ENCODE measurements around the gene NOXRED1. TPM values are rescaled to one million over a fixed set of nuclear protein-coding genes. Genes with fewer than 3 reads are reported as not detected.

Gene NOXRED1
- total and polyA plus RNA-seq, 7 experiments from 2014 or later: 0.32 to 1.1 (median 0.56) TPM; not detected in 2

DNA sequence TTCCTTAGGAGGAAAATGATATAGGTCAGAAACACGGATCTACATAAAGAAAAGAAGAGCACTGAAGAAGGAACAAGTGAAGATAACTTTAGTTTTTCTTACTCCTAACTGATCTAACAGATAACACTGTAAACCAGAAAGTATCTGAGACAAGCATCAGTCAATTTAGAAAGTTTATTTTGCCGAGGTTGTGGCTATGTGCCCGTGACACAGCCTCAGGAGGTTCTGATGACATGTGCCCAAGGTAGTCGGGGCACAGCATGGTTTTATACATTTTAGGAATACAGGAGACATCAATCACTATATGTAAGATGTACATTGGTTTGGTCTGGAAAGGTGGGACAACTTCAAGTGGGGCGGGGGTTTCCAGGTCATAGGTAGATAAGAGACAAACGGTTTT, 23.1 kb downstream of the NOXRED1 start:
- Histone ChIP-seq H3K9me3 (ENCODE audit: control insufficient read depth in 2 of 3, low read length in 3 of 3) (no peaks in the 10 kb centered on the region), H3K27me3 (ENCODE audit: control insufficient read depth in 2 of 2, insufficient read depth in 2 of 2, low read length in 2 of 2) (no peaks in the 10 kb centered on the region), H3K27ac (ENCODE audit: low read depth, low read length) (no peak overlapping the region), H3K36me3 (ENCODE audit: control insufficient read depth in 2 of 3, insufficient read depth in 3 of 3, low read length in 3 of 3) (no peaks in the 10 kb centered on the region), H3K4me3 (ENCODE audit: low read length) (no peak overlapping the region), H3K4me1 (ENCODE audit: control insufficient read depth in 2 of 2, insufficient read depth in 2 of 2, low read length in 2 of 2) (no peaks in the 10 kb centered on the region)
- Mint-ChIP-seq H3K27ac (no peak overlapping the region), H3K4me3 (no peak overlapping the region), H3K27me3 (peaks cover 0 to 2% (median 0%) of the 10 kb centered on the region in 5 donors), H3K36me3 (peaks cover 0 to 13% (median 0%) of the 10 kb centered on the region in 5 donors), H3K4me1 (peaks cover 0 to 1% (median 0%) of the 10 kb centered on the region in 7 donors), H3K9me3 (peaks cover 0 to 5% (median 0%) of the 10 kb centered on the region in 11 donors)
- DNase-seq (no peak), ATAC-seq (no peak)
- intact Hi-C loops (cut with micrococcal nuclease): no loop called here
- ChIA-PET CTCF (no interaction called here), POLR2A (no interaction called here)

GRCh38 chr14:77390188-77390587, 33.1 kb downstream of the NOXRED1 start:
- H3K27ac Mint-ChIP-seq: no peak overlapping the region
- no peaks in the 10 kb centered on the region for H3K9me3 Mint-ChIP-seq
- intact Hi-C loops (cut with micrococcal nuclease): no loop called here

DNA sequence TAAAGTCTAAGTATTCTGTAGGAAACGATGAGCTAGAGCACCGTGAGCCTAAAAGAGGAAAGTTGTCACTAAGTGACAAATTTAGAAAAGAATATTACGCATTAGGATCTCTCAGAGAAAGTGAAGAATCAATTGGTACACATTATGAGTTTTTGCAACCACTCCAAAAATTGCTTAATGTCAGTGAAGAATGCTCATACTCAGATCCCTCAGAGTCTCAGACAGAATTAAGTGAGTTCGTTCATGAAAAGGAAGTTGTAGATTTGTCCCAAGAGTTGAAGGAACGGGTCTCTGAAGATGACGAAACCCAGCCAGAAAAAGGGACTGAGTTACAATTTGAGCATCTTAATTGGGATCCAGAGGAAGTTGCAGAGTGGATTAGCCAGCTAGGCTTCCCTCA, 44.6 kb downstream of the NOXRED1 start:
- DNase-seq: no peak
- no peak for ATAC-seq
- Histone ChIP-seq H3K36me3 (ENCODE audit: control insufficient read depth in 2 of 3, insufficient read depth in 3 of 3, low read length in 3 of 3) (peaks cover 0 to 5% (median 0%) of the 10 kb centered on the region in 3 experiments), H3K27ac (ENCODE audit: low read depth, low read length) (no peak overlapping the region), H3K4me3 (ENCODE audit: low read length) (no peak overlapping the region), H3K27me3 (ENCODE audit: control insufficient read depth in 2 of 2, insufficient read depth in 2 of 2, low read length in 2 of 2) (no peaks in the 10 kb centered on the region), H3K9me3 (ENCODE audit: control insufficient read depth in 2 of 3, low read length in 3 of 3) (no peaks in the 10 kb centered on the region), H3K4me1 (ENCODE audit: control insufficient read depth in 2 of 2, insufficient read depth in 2 of 2, low read length in 2 of 2) (peaks cover 14 to 18% of the 10 kb centered on the region in 2 donors)
- intact Hi-C loops (cut with micrococcal nuclease): loop anchor here (5.0 kb wide), 3 partner anchors 424 to 1391 kb away; partner anchors contain the start of genes ADCK1 (in 1 of the 2), GPATCH2L (in 1 of the 2) and IFT43 (in 1 of the 2)
- H3K9me3 Mint-ChIP-seq: peaks cover 0 to 4% (median 0%) of the 10 kb centered on the region in 11 donors
- peaks cover 14 to 27% (median 26%) of the 10 kb centered on the region in 7 donors for H3K4me1 Mint-ChIP-seq
- CTCF ChIA-PET: no interaction called here
- POLR2A ChIA-PET: no interaction called here
- H3K36me3 Mint-ChIP-seq: peaks cover 0 to 15% (median 3%) of the 10 kb centered on the region in 5 donors
- H3K27me3 Mint-ChIP-seq: peaks cover 0 to 10% (median 0%) of the 10 kb centered on the region in 5 donors
- no peak overlapping the region for H3K4me3 Mint-ChIP-seq
- no peak overlapping the region for H3K27ac Mint-ChIP-seq

More at GRCh38 chr14:77390188-77390587, 33.1 kb downstream of the NOXRED1 start:
- no peaks in the 10 kb centered on the region for H3K36me3 ChIP-seq (ENCODE audit: control insufficient read depth in 2 of 3, insufficient read depth in 3 of 3, low read length in 3 of 3)
- ChIA-PET CTCF (no interaction called here), POLR2A (no interaction called here)
- H3K27me3 ChIP-seq (ENCODE audit: control insufficient read depth in 2 of 2, insufficient read depth in 2 of 2, low read length in 2 of 2): no peaks in the 10 kb centered on the region
- DNase-seq: no peak
- Mint-ChIP-seq H3K27me3 (no peaks in the 10 kb centered on the region), H3K4me1 (no peaks in the 10 kb centered on the region), H3K36me3 (no peaks in the 10 kb centered on the region), H3K4me3 (no peak overlapping the region)
- no peak overlapping the region for H3K27ac ChIP-seq (ENCODE audit: low read depth, low read length)
- H3K4me3 ChIP-seq (ENCODE audit: low read length): no peak overlapping the region
- no peak for ATAC-seq
- H3K4me1 ChIP-seq (ENCODE audit: control insufficient read depth in 2 of 2, insufficient read depth in 2 of 2, low read length in 2 of 2): no peaks in the 10 kb centered on the region
- no peaks in the 10 kb centered on the region for H3K9me3 ChIP-seq (ENCODE audit: control insufficient read depth in 2 of 3, low read length in 3 of 3)

DNA sequence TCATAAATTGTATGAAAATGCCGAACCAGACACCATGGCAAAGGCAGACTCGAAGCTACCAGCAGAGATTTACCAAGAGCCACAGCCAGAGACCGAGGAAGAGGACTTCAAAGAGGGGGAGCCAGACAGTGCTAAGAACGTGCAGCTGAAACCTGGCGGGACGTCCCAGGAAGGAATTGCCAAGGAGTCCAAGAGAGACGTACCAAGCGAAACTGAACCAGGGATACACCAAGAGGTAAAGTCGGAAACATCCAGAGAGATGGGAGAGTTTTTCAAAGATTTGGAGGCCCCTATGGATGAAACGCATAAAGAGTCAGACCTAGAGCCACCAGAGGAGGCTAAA, 45.9 kb downstream of the NOXRED1 start:
- no peaks in the 10 kb centered on the region for H3K9me3 ChIP-seq (ENCODE audit: control insufficient read depth in 2 of 3, low read length in 3 of 3)
- DNase-seq (no peak), ATAC-seq (peak; percentile 10)
- intact Hi-C loops (cut with micrococcal nuclease): loop anchor here (1.0 to 5.0 kb wide), 15 partner anchors 56 to 1717 kb away; partner anchors contain the start of genes ADCK1 (in 2 of the 2), ALKBH1 (in 2 of the 2), ANGEL1 (in 2 of the 2) and CIPC (in 2 of the 2)
- POLR2A ChIA-PET: interaction anchor here (0.7 to 2.0 kb wide), 8 partner anchors 41 to 383 kb away, joined by 3 to 9 read pairs (median 3); partner anchors contain the start of genes GSTZ1, POMT2 and VIPAS39
- H3K27me3 ChIP-seq (ENCODE audit: control insufficient read depth in 2 of 2, insufficient read depth in 2 of 2, low read length in 2 of 2): no peaks in the 10 kb centered on the region
- H3K9me3 Mint-ChIP-seq: peaks cover 0 to 4% (median 0%) of the 10 kb centered on the region in 11 donors
- no peak overlapping the region for H3K4me3 Mint-ChIP-seq
- H3K27me3 Mint-ChIP-seq: peaks cover 0 to 10% (median 0%) of the 10 kb centered on the region in 5 donors
- peaks cover 0 to 5% (median 0%) of the 10 kb centered on the region in 3 experiments for H3K36me3 ChIP-seq (ENCODE audit: control insufficient read depth in 2 of 3, insufficient read depth in 3 of 3, low read length in 3 of 3)
- H3K4me1 Mint-ChIP-seq: peaks cover 17 to 39% (median 36%) of the 10 kb centered on the region in 7 donors
- H3K27ac ChIP-seq (ENCODE audit: low read depth, low read length): peak overlapping the region; percentile 87
- no peak overlapping the region for H3K27ac Mint-ChIP-seq
- CTCF ChIA-PET: interaction anchor here (1.4 to 1.9 kb wide), 3 partner anchors 55 to 62 kb away, joined by 3 to 5 read pairs (median 4); partner anchors contain the start of gene GSTZ1
- H3K36me3 Mint-ChIP-seq: peaks cover 0 to 25% (median 3%) of the 10 kb centered on the region in 5 donors
- peak overlapping the region; percentile 99 for H3K4me3 ChIP-seq (ENCODE audit: low read length)
- H3K4me1 ChIP-seq (ENCODE audit: control insufficient read depth in 2 of 2, insufficient read depth in 2 of 2, low read length in 2 of 2): peaks cover 14 to 18% of the 10 kb centered on the region in 2 donors

DNA sequence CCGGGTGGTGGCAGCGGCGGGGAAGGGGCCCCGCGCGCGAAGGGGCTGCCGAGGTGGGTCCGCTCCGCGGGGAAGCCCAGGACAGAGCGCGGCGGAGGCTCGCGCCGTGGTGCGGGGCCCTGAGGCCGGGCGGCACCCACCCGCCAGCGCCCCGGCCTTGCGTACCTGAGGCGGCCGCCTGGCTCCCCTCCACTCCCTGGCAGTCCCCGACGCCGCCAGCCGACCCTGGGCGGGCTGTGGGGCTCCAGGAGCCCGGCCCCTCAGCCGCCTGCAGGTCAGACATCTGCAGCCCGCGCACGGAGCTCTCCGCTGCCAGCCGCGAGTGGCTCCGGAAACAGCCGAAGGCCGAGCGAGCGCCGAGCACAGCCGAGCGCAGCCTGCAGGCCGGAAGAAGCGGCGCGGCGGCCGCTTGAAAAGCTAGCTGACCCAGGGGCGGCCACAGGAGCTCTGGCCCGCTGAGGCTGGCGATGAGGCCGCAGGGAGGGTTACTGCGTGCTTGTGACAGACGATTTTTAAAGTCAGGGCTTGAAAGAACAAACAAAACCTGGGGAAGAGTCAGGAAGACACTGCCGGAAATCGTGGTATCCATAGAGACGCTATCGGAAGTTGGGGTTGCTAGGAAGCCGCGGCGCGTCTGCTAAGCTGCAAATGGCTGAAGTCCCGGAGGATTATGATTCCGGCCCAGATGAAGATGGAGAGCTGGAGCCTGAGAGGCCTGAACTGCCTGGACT, 46.4 kb downstream of the NOXRED1 start, which contains the start of the genes SAMD15 and TMED8:
Gene SAMD15 (plus strand): TSS at position 609 of the 731 bp plus-strand sequence. CDS start 40 bp downstream, at position 649.
Gene TMED8 (minus strand): TSS at position 324 of the 731 bp plus-strand sequence. CDS start 41 bp downstream, at position 283.
- Histone ChIP-seq H3K27me3 (ENCODE audit: control insufficient read depth in 2 of 2, insufficient read depth in 2 of 2, low read length in 2 of 2) (no peaks in the 10 kb centered on the region), H3K4me3 (ENCODE audit: low read length) (peak within 1 kb of the TSS; percentile 99), H3K36me3 (ENCODE audit: control insufficient read depth in 2 of 3, insufficient read depth in 3 of 3, low read length in 3 of 3) (peaks cover 0 to 5% (median 0%) of the 10 kb centered on the region in 3 experiments), H3K4me1 (ENCODE audit: control insufficient read depth in 2 of 2, insufficient read depth in 2 of 2, low read length in 2 of 2) (peaks cover 14 to 18% of the 10 kb centered on the region in 2 donors), H3K9me3 (ENCODE audit: control insufficient read depth in 2 of 3, low read length in 3 of 3) (no peaks in the 10 kb centered on the region), H3K27ac (ENCODE audit: low read depth, low read length) (peak within 1 kb of the TSS; percentile 87)
- H3K9me3 Mint-ChIP-seq: peaks cover 0 to 4% (median 0%) of the 10 kb centered on the region in 11 donors
- peak within 1 kb of the TSS in 7 of 10 donors; percentile 88 to 97 (median 93) for H3K4me3 Mint-ChIP-seq
- DNase-seq (peak; percentile 77 to 88 (median 83)), ATAC-seq (peak; percentile 96)
- POLR2A ChIA-PET: interaction anchor here (0.7 to 2.0 kb wide), 8 partner anchors 41 to 383 kb away, joined by 3 to 9 read pairs (median 3); partner anchors contain the start of genes GSTZ1, POMT2 and VIPAS39
- H3K27me3 Mint-ChIP-seq: peaks cover 0 to 10% (median 0%) of the 10 kb centered on the region in 5 donors
- peaks cover 0 to 26% (median 3%) of the 10 kb centered on the region in 5 donors for H3K36me3 Mint-ChIP-seq
- peak within 1 kb of the TSS; percentile 52 to 93 (median 77) for H3K27ac Mint-ChIP-seq
- intact Hi-C loops (cut with micrococcal nuclease): loop anchor here (1.0 to 5.0 kb wide), 15 partner anchors 56 to 1716 kb away; partner anchors contain the start of genes ADCK1 (in 2 of the 2), ALKBH1 (in 2 of the 2), ANGEL1 (in 2 of the 2) and CIPC (in 2 of the 2)
- peaks cover 17 to 41% (median 39%) of the 10 kb centered on the region in 7 donors for H3K4me1 Mint-ChIP-seq
- CTCF ChIA-PET: interaction anchor here (1.4 to 1.9 kb wide), 3 partner anchors 54 to 61 kb away, joined by 3 to 5 read pairs (median 4); partner anchors contain the start of gene GSTZ1

Data from naive thymus-derived CD4-positive, alpha-beta T cell (primary cell).